Measurements from ENCODE around the gene ARHGAP42.

ARHGAP42 gene

GRCh38 chr11:100978939-100979338 is 291.9 kb downstream of the ARHGAP42 start:
- Histone ChIP-seq H3K9me2 (ENCODE audit: low read depth, low read length) (no peaks in the 10 kb centered on the region), H3K9me3 (ENCODE audit: low read length) (no peaks in the 10 kb centered on the region), H3K4me2 (ENCODE audit: low read length) (no peak overlapping the region), H3K4me3 (ENCODE audit: low read depth, low read length, poor library complexity, severe bottlenecking) (no peak overlapping the region), H3K36me3 (ENCODE audit: insufficient read depth, low read length) (no peaks in the 10 kb centered on the region), H3F3A (ENCODE audit: insufficient read depth, low read length) (no peaks in the 10 kb centered on the region), H4K20me1 (ENCODE audit: insufficient read depth, low read length) (no peaks in the 10 kb centered on the region), H3K79me2 (ENCODE audit: insufficient read depth, low read length) (no peaks in the 10 kb centered on the region), H3K27ac (ENCODE audit: low read depth, low read length, poor library complexity, severe bottlenecking) (no peak overlapping the region), H3K4me1 (ENCODE audit: insufficient read depth, low read length, severe bottlenecking) (no peaks in the 10 kb centered on the region), H2AFZ (ENCODE audit: low read length) (no peak overlapping the region), H3K9ac (ENCODE audit: low read length) (no peak overlapping the region), H3K27me3 (ENCODE audit: insufficient read depth, low read length) (no peaks in the 10 kb centered on the region)
- TF ChIP-seq CTCF (IDR thresholded peaks at IDR 0.05; ENCODE audit: low read length) (no peak), EZH2 (IDR thresholded peaks at IDR 0.05; ENCODE audit: borderline replicate concordance, low read length) (no peak)

- Histone ChIP-seq H3K4me1 (ENCODE audit: insufficient read depth, low read length, severe bottlenecking) (peaks cover 4% of the 10 kb centered on the region), H3K27ac (ENCODE audit: low read depth, low read length, poor library complexity, severe bottlenecking) (no peak overlapping the region), H3F3A (ENCODE audit: insufficient read depth, low read length) (no peaks in the 10 kb centered on the region), H3K9ac (ENCODE audit: low read length) (no peak overlapping the region), H3K4me2 (ENCODE audit: low read length) (no peak overlapping the region), H3K79me2 (ENCODE audit: insufficient read depth, low read length) (no peaks in the 10 kb centered on the region), H3K9me3 (ENCODE audit: low read length) (no peaks in the 10 kb centered on the region), H3K36me3 (ENCODE audit: insufficient read depth, low read length) (no peaks in the 10 kb centered on the region), H3K27me3 (ENCODE audit: insufficient read depth, low read length) (no peaks in the 10 kb centered on the region), H4K20me1 (ENCODE audit: insufficient read depth, low read length) (no peaks in the 10 kb centered on the region), H3K4me3 (ENCODE audit: low read depth, low read length, poor library complexity, severe bottlenecking) (no peak overlapping the region), H3K9me2 (ENCODE audit: low read depth, low read length) (no peaks in the 10 kb centered on the region), H2AFZ (ENCODE audit: low read length) (no peak overlapping the region)
- TF ChIP-seq CTCF (IDR thresholded peaks at IDR 0.05; ENCODE audit: low read length) = peak; percentile 57; the same call in 1 of the 2 replicates
- TF ChIP-seq EZH2 (IDR thresholded peaks at IDR 0.05; ENCODE audit: borderline replicate concordance, low read length) = no peak
Measured at GRCh38 chr11:100980156-100980555, 293.1 kb downstream of the ARHGAP42 start.

GRCh38 chr11:100981196-100981824 is 294.2 kb downstream of the ARHGAP42 start:
- Histone ChIP-seq H4K20me1 (ENCODE audit: insufficient read depth, low read length) (no peaks in the 10 kb centered on the region), H3K27me3 (ENCODE audit: insufficient read depth, low read length) (no peaks in the 10 kb centered on the region), H3K9ac (ENCODE audit: low read length) (no peak overlapping the region), H3K36me3 (ENCODE audit: insufficient read depth, low read length) (no peaks in the 10 kb centered on the region), H3K9me3 (ENCODE audit: low read length) (no peaks in the 10 kb centered on the region), H3K4me1 (ENCODE audit: insufficient read depth, low read length, severe bottlenecking) (peaks cover 4% of the 10 kb centered on the region), H3K4me2 (ENCODE audit: low read length) (no peak overlapping the region), H3K27ac (ENCODE audit: low read depth, low read length, poor library complexity, severe bottlenecking) (no peak overlapping the region), H3K4me3 (ENCODE audit: low read depth, low read length, poor library complexity, severe bottlenecking) (no peak overlapping the region), H3K79me2 (ENCODE audit: insufficient read depth, low read length) (no peaks in the 10 kb centered on the region), H3F3A (ENCODE audit: insufficient read depth, low read length) (no peaks in the 10 kb centered on the region), H3K9me2 (ENCODE audit: low read depth, low read length) (no peaks in the 10 kb centered on the region), H2AFZ (ENCODE audit: low read length) (no peak overlapping the region)
- TF ChIP-seq EZH2 (IDR thresholded peaks at IDR 0.05; ENCODE audit: borderline replicate concordance, low read length) (no peak), CTCF (IDR thresholded peaks at IDR 0.05; ENCODE audit: low read length) (no peak)

Data from OCI-LY1 (cell line).